K562 (cell line): ENCODE measurements around the gene PCSK5. TPM values are rescaled to one million over a fixed set of nuclear protein-coding genes. Genes with fewer than 3 reads are reported as not detected.

Source experiments
- ATAC-seq: fragments of 200-7000 bp; cut with Tn5 transposase; 3 replicates; pipeline ENCODE4 v1.9.1; 2020; ENCODE audit warnings: moderate library complexity
- BruUV-seq: library from RNA; stranded (reverse); fragments of 400-500 nt; replicated peaks from 2 replicates; lab custom pipeline; 2021; lab: Mats Ljungman, UMichigan
- CTCF ChIA-PET: fragments of 300-600 bp; formaldehyde crosslinking; extraction: SDS; loops from one replicate; lab custom pipeline; 2021; ENCODE audit warnings: low intra/inter-chr PET ratio; lab: Yijun Ruan, JAX
- POLR2A ChIA-PET: fragments of 300-600, 350-650 bp; sonication (Branson Sonifier 250); formaldehyde crosslinking; extraction: SDS; loops from one replicate; lab custom pipeline; 2021; ENCODE audit warnings: antibody characterized with exemption, inconsistent platforms; lab: Yijun Ruan, JAX
- DNase-seq, 4 experiments: peaks; one replicate each; pipeline versions ENCODE4 v3.0.0 to v3.0.0-alpha.2; 2011 to 2018; ENCODE audit warnings: low spot score in 3 of 4, mixed read lengths in 3 of 4; ENCODE audit errors: extremely low read depth in 1 of 4
- FAIRE-seq: peaks from 2 replicates; lab custom pipeline; 2011; peaks lifted over from hg19 to GRCh38; lab: Jason Lieb, UNC
- H2AFZ ChIP-seq: 2 replicates; pipeline ENCODE4 v1.6.0; 2011; ENCODE audit warnings: low read depth, low read length, control low read depth, inconsistent platforms
- H3K27ac ChIP-seq: fragments of 200-600 bp; 3 replicates; pipeline ENCODE4 v1.8.0; 2011; ENCODE audit warnings: low read depth, mild to moderate bottlenecking, control low read depth, inconsistent platforms, low read length, moderate library complexity, mixed read lengths; ENCODE audit errors: extremely low read depth
- H3K27me3 ChIP-seq, 2 experiments: fragments of 300-600 bp in 1 of 2; 2 replicates in 1 of 2; 3 replicates in 1 of 2; pipeline versions ENCODE4 v1.6.0 to v1.8.0; 2011; ENCODE audit warnings: inconsistent platforms in 2 of 2, low read length in 2 of 2, mild to moderate bottlenecking in 1 of 2, mixed read lengths in 1 of 2, moderate library complexity in 1 of 2; ENCODE audit not compliant: control insufficient read depth in 2 of 2, insufficient read depth in 2 of 2
- H3K36me3 ChIP-seq: fragments of 300-600 bp; 3 replicates; pipeline ENCODE4 v1.8.0; 2011; ENCODE audit warnings: mild to moderate bottlenecking, low read length, inconsistent platforms; ENCODE audit not compliant: control insufficient read depth, insufficient read depth
- H3K4me1 ChIP-seq, 2 experiments: fragments of 200-600 bp in 1 of 2; replicated peaks in 1 of 2; 2 replicates in 1 of 2; 3 replicates in 1 of 2; pipeline versions ENCODE4 v1.5.1 to v1.8.0; 2011; ENCODE audit warnings: inconsistent platforms in 2 of 2, low read length in 2 of 2, mild to moderate bottlenecking in 1 of 2, mixed read lengths in 1 of 2, moderate library complexity in 1 of 2; ENCODE audit not compliant: control insufficient read depth in 2 of 2, insufficient read depth in 2 of 2
- H3K4me2 ChIP-seq: 2 replicates; pipeline ENCODE4 v1.6.1; 2011; ENCODE audit warnings: low read length, control low read depth, inconsistent platforms, mixed read lengths; ENCODE audit not compliant: insufficient read depth
- H3K4me3 ChIP-seq: fragments of 200-600 bp; sonication (generic), shearing (Covaris generic); 2 replicates; pipeline ENCODE4 v1.5.1; 2016; ENCODE audit warnings: control low read depth, inconsistent platforms
- H3K79me2 ChIP-seq: fragments of 200-600 bp; 3 replicates; pipeline ENCODE4 v1.8.0; 2011; ENCODE audit warnings: low read length, inconsistent platforms; ENCODE audit not compliant: control insufficient read depth, insufficient read depth
- H3K9ac ChIP-seq, 2 experiments: 2 replicates each; pipeline versions ENCODE4 v1.6.0 to v1.6.1; 2011; ENCODE audit warnings: low read depth in 2 of 2, low read length in 2 of 2, control low read depth in 1 of 2, inconsistent platforms in 1 of 2, mild to moderate bottlenecking in 1 of 2, mixed read lengths in 1 of 2; ENCODE audit not compliant: insufficient read depth in 1 of 2
- H3K9me1 ChIP-seq: one replicate; pipeline ENCODE4 v1.6.0; 2011; ENCODE audit warnings: inconsistent platforms, mild to moderate bottlenecking, low read length, moderate library complexity; ENCODE audit not compliant: control insufficient read depth, insufficient read depth
- H3K9me3 ChIP-seq: replicated peaks from 2 replicates; pipeline ENCODE4 v1.5.1; 2011; ENCODE audit warnings: low read depth, low read length, inconsistent platforms; ENCODE audit not compliant: control insufficient read depth, insufficient read depth
- H4K20me1 ChIP-seq: replicated peaks from 2 replicates; pipeline ENCODE4 v1.6.1; 2011; ENCODE audit warnings: low read length, inconsistent platforms, mixed read lengths; ENCODE audit not compliant: control insufficient read depth, insufficient read depth
- EHMT2 ChIP-seq: fragments of 450-650 bp; IDR thresholded peaks from 2 replicates; pipeline ENCODE4 v1.6.1; 2018; ENCODE audit warnings: antibody characterized with exemption
- ELF2 ChIP-seq: fragments of 250-450 bp; sonication (Bioruptor Pico); IDR thresholded peaks from 2 replicates; pipeline ENCODE4 v1.5.0; 2021; ENCODE audit warnings: mild to moderate bottlenecking
- HNRNPL ChIP-seq: fragments of 200-400 bp; formaldehyde crosslinking; IDR thresholded peaks from 2 replicates; pipeline ENCODE4 v1.6.1; 2017; ENCODE audit warnings: low read depth, mild to moderate bottlenecking, low read length
- KLF16 ChIP-seq: IDR thresholded peaks from 2 replicates; pipeline ENCODE4 v1.6.1; 2016; ENCODE audit warnings: antibody characterized with exemption
- MECOM ChIP-seq: fragments of 250-450 bp; sonication (Bioruptor Pico); IDR thresholded peaks from 2 replicates; pipeline ENCODE4 v1.8.0; 2022; ENCODE audit warnings: inconsistent platforms
- PPARD ChIP-seq: fragments of 250-450 bp; sonication (Bioruptor Pico); IDR thresholded peaks from 2 replicates; pipeline ENCODE4 v1.8.0; 2022; ENCODE audit warnings: inconsistent platforms, mild to moderate bottlenecking, moderate library complexity
- ZBTB7A ChIP-seq: IDR thresholded peaks from 2 replicates; pipeline ENCODE4 v1.6.1; 2011; ENCODE audit warnings: low read depth, mild to moderate bottlenecking, low read length, moderate library complexity, borderline replicate concordance; ENCODE audit not compliant: control insufficient read depth
- ZNF324 ChIP-seq: fragments of 250-450 bp; sonication (Bioruptor Pico); IDR thresholded peaks from 2 replicates; pipeline ENCODE4 v1.4.0; 2020; ENCODE audit warnings: mild to moderate bottlenecking
- WGBS: fragments of 100-300 bp; shearing (Covaris generic); methylation state at CpG from one replicate; pipeline ENCODE4 v1.1.6; 2016; ENCODE audit warnings: low coverage, mixed read lengths; ENCODE audit not compliant: insufficient coverage; ENCODE audit errors: missing lambda C conversion rate; 5-methylcytosine and 5-hydroxymethylcytosine counted together
- in situ Hi-C: fragments of 300-500 bp; cut with MboI; formaldehyde crosslinking; loops from 4 replicates; pipeline ENCODE4 v1.15.0; 2018; ENCODE audit warnings: inconsistent platforms, mixed read lengths
- intact Hi-C: fragments of 100-400 bp; cut with micrococcal nuclease; formaldehyde crosslinking; loops from 2 replicates; pipeline ENCODE4 v1.14.2; 2022
- polyA plus RNA-seq, 8 experiments: library from polyadenylated mRNA; depleted of rRNA in 4 of 8; stranded (reverse) in 5 of 8; unstranded in 3 of 8; fragments of >200 nt; fragmentation: Nextera tagmentation in 2 of 8; fragmentation: Illumina TruSeq in 1 of 8; extraction: Ambion mirVana in 2 of 8; extraction: Trizol in 1 of 8; gene quantifications; 2 replicates each; pipeline versions ENCODE4 v1.2.1 to v1.2.3, GENCODE V29; 2011 to 2014; ENCODE audit warnings: inconsistent platforms in 1 of 8, missing spikeins in 1 of 8
- total RNA-seq, 7 experiments: library from RNA; depleted of rRNA in 6 of 7; stranded (reverse); fragments of >200 nt in 6 of 7; fragmentation: Illumina TruSeq in 2 of 7; extraction: Trizol in 2 of 7; gene quantifications; 2 replicates each; pipeline versions ENCODE4 v1.2.1 to v1.2.3, GENCODE V29; 2011 to 2021; ENCODE audit warnings: low replicate concordance in 1 of 7

Gene PCSK5
- total and polyA plus RNA-seq, 9 of the 15 experiments (the other 6 are each of a cell fraction or from before 2014, with no cell fraction given), result not detected

GRCh38 chr9:75964427-75964826, 74.0 kb downstream of the PCSK5 start:
- no peaks in the 10 kb centered on the region for H3K36me3 ChIP-seq
- H3K9ac ChIP-seq, result no peak overlapping the region
- no peaks in the 10 kb centered on the region for H3K9me3 ChIP-seq
- no peaks in the 10 kb centered on the region for H3K4me1 ChIP-seq
- no peak for TF ChIP-seq EHMT2
- no peak for TF ChIP-seq HNRNPL
- no peak for TF ChIP-seq PPARD (CRISPR knock-in tag)
- TF ChIP-seq KLF16, result no peak
- TF ChIP-seq ELF2 (CRISPR knock-in tag), result no peak
- no peak for TF ChIP-seq MECOM (CRISPR knock-in tag)
- H3K4me2 ChIP-seq, result no peak overlapping the region
- H3K9me1 ChIP-seq, result no peaks in the 10 kb centered on the region
- no peak overlapping the region for H3K4me3 ChIP-seq
- FAIRE-seq (no peak), ATAC-seq (no peak), DNase-seq (no peak)
- BruUV-seq, result no TSS peak
- no peaks in the 10 kb centered on the region for H3K27me3 ChIP-seq
- no peak overlapping the region for H2AFZ ChIP-seq
- intact Hi-C loops, result no loop called here
- no peak overlapping the region for H3K27ac ChIP-seq
- WGBS, result 0% methylated on average over 4 of the region's 4 CpGs
- in situ Hi-C loops, result no loop called here
- POLR2A ChIA-PET, result no interaction called here
- no peaks in the 10 kb centered on the region for H3K79me2 ChIP-seq
- H4K20me1 ChIP-seq, result no peaks in the 10 kb centered on the region
- CTCF ChIA-PET, result no interaction called here

GRCh38 chr9:75965231-75965630, 74.8 kb downstream of the PCSK5 start:
- no peak overlapping the region for H3K4me2 ChIP-seq
- no peak overlapping the region for H3K27ac ChIP-seq
- ChIA-PET CTCF (no interaction called here), POLR2A (no interaction called here)
- H3K4me3 ChIP-seq, result no peak overlapping the region
- DNase-seq, result no peak
- H3K9ac ChIP-seq, result no peak overlapping the region
- no peaks in the 10 kb centered on the region for H3K4me1 ChIP-seq
- H2AFZ ChIP-seq, result no peak overlapping the region
- TF ChIP-seq ZNF324 (CRISPR knock-in tag), result no peak
- TF ChIP-seq ZBTB7A, result no peak
- TF ChIP-seq, all 486 proteins: peak for 0
- intact Hi-C loops, result no loop called here
- no TSS peak for BruUV-seq
- Histone ChIP-seq H3K79me2 (no peaks in the 10 kb centered on the region), H4K20me1 (no peaks in the 10 kb centered on the region), H3K9me1 (no peaks in the 10 kb centered on the region), H3K9me3 (no peaks in the 10 kb centered on the region), H3K36me3 (no peaks in the 10 kb centered on the region), H3K27me3 (no peaks in the 10 kb centered on the region)
- ATAC-seq, result no peak
- no peak for FAIRE-seq
- in situ Hi-C loops, result no loop called here
- 3% methylated on average over 4 of the region's 4 CpGs for WGBS
